ENCODE measurements around the gene DDHD1. TPM values are rescaled to one million over a fixed set of nuclear protein-coding genes. Genes with fewer than 3 reads are reported as not detected.
"Not testable (repeated sequence)": the region's sequence is repeated elsewhere in the genome, so short reads cannot be mapped to it uniquely, and the experiment has no call there.

The DDHD1 gene
- polyA plus RNA-seq, 1 experiment, result 16.7 TPM

DNA sequence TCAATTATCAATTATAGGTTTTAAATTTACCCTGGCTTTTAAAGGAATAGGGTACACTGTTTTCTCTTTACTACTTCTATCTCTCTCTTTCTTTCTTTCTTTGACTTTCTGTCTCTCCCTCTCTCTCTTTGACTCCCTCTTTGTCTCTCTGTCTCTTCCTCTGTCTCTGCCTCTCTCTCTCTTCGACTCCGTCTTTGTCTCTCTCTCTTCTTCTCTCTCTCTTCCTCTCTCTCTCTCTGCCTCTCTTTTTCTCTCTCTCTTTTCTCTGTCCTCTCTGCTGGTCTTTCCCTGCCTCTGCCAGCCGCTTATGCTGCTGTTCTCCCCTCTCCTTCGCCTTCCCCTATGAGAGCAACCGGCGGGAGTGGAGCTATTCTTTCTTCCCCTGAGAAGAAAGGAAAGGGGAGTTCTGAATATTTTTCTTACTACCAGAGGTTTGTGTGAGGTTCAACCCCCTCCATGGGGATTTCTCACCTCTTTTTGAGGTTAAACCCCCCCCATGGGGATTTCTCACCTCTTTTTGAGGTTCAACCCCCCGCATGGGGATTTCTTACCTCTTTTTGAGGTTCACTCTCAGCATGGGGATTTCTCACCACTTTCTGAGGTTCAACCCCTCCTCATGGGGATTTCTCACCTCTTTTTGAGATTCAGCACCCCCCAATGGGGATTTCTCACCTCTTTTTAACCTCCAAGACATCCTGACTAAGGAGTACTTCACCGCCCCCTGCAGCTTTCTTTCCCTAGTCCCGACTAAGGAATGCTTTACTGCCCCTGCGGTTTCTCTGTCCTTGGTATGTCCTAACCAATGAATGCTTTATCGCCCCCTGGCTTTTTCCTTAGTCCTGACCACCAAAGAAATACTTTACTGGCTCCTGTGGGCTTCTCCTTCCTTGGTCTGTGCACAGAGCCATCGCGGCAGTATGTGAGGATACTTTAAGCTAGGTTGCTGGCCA lies 27.4 kb upstream of the DDHD1 start:
- no peak overlapping the region for H3K27ac ChIP-seq (ENCODE audit: low read depth, low read length)
- ChIA-PET POLR2A (no interaction called here), CTCF (no interaction called here)
- no peak for DNase-seq (ENCODE audit: low read depth, low spot score)
- H3K4me3 ChIP-seq (ENCODE audit: low read depth, low read length), result no peak overlapping the region
- H3K9me3 ChIP-seq (ENCODE audit: control insufficient read depth, insufficient read depth, low read length), result no peaks in the 10 kb centered on the region
- peaks cover 16% of the 10 kb centered on the region for H3K27me3 ChIP-seq (ENCODE audit: control insufficient read depth, insufficient read depth, low read length)
- TF ChIP-seq, protein P1, sequence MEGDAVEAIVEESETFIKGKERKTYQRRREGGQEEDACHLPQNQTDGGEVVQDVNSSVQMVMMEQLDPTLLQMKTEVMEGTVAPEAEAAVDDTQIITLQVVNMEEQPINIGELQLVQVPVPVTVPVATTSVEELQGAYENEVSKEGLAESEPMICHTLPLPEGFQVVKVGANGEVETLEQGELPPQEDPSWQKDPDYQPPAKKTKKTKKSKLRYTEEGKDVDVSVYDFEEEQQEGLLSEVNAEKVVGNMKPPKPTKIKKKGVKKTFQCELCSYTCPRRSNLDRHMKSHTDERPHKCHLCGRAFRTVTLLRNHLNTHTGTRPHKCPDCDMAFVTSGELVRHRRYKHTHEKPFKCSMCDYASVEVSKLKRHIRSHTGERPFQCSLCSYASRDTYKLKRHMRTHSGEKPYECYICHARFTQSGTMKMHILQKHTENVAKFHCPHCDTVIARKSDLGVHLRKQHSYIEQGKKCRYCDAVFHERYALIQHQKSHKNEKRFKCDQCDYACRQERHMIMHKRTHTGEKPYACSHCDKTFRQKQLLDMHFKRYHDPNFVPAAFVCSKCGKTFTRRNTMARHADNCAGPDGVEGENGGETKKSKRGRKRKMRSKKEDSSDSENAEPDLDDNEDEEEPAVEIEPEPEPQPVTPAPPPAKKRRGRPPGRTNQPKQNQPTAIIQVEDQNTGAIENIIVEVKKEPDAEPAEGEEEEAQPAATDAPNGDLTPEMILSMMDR (IDR thresholded peaks at IDR 0.05; ENCODE audit: low read depth, low read length), result peak; percentile 34

DNA sequence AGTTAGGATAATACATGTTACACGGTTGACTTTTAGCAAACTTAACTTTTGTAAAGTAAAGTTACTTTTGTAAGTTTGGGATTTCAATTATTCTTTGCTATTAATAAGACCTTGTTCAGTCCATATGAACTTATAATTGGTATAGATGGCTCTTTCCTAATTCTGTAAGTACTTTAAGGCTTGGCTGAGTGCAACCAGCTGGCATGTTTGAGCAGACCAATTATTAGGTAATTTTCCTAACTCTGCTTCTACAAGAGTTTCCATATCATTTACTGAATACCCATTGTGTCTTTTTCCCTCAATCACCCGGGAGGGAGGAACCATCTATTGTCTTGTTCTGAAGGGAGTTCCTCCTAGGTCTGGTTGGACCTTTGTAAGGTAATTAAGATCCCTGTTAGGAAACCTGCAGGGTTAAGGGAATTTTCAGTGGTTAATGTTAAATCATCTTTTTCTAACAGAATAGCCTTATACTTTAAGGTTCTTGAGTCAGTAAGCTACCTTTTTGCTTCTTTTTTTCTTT lies 26.4 kb upstream of the DDHD1 start:
- peaks cover 16% of the 10 kb centered on the region for H3K27me3 ChIP-seq (ENCODE audit: control insufficient read depth, insufficient read depth, low read length)
- H3K9me3 ChIP-seq (ENCODE audit: control insufficient read depth, insufficient read depth, low read length); CTCF ChIA-PET; H3K4me3 ChIP-seq (ENCODE audit: low read depth, low read length); POLR2A ChIA-PET; DNase-seq (ENCODE audit: low read depth, low spot score); H3K27ac ChIP-seq (ENCODE audit: low read depth, low read length): not testable (repeated sequence)

DNA sequence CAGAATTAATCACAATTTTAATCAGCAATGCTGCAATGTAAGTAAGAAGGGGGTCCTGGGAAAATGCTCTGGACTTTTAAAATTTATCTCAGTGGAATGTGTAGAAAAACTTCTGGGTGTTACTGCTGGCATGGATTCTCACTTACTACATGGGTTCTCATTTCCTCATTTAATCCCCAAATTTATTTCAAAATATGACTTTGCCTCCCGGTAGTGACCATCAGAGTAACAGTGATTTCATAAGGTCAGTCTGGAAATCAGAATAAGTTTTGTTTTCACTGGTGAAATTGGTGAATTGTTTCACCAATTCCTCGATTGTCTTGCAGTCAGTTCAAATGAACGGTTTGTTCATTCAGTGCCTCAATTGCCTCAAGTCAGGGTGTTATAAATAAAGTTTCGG lies 22.3 kb upstream of the DDHD1 start:
- DNase-seq (ENCODE audit: low read depth, low spot score), result no peak
- Histone ChIP-seq H3K27ac (ENCODE audit: low read depth, low read length) (no peak overlapping the region), H3K9me3 (ENCODE audit: control insufficient read depth, insufficient read depth, low read length) (no peaks in the 10 kb centered on the region), H3K4me3 (ENCODE audit: low read depth, low read length) (no peak overlapping the region), H3K27me3 (ENCODE audit: control insufficient read depth, insufficient read depth, low read length) (peaks cover 6% of the 10 kb centered on the region)
- ChIA-PET CTCF (no interaction called here), POLR2A (no interaction called here)
- TF ChIP-seq, protein P1 (IDR thresholded peaks at IDR 0.05; ENCODE audit: low read depth, low read length), result no peak

DNA sequence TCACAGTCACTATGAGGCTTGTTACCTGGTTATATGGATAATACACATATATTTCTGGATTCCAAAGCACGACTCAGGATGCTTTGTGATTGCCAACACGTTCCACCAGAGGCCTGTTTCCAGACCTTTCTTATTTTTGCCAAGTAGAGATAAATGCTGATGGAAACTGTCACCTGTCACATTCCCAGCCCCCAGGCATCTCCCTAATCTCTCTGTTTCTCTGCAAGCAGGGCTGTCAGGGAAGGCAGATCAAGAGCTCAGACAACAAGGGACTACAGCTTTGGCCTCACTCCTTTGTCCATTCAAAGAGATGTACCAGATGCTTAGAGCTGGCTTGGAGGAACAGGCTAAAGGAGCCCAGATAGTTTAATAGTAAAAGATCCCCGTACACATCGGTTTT lies 21.8 kb upstream of the DDHD1 start:
- no peak for DNase-seq (ENCODE audit: low read depth, low spot score)
- ChIA-PET POLR2A (no interaction called here), CTCF (no interaction called here)
- TF ChIP-seq, protein P1 (IDR thresholded peaks at IDR 0.05; ENCODE audit: low read depth, low read length), result no peak
- Histone ChIP-seq H3K4me3 (ENCODE audit: low read depth, low read length) (no peak overlapping the region), H3K27ac (ENCODE audit: low read depth, low read length) (no peak overlapping the region), H3K27me3 (ENCODE audit: control insufficient read depth, insufficient read depth, low read length) (peaks cover 5% of the 10 kb centered on the region), H3K9me3 (ENCODE audit: control insufficient read depth, insufficient read depth, low read length) (no peaks in the 10 kb centered on the region)

DNA sequence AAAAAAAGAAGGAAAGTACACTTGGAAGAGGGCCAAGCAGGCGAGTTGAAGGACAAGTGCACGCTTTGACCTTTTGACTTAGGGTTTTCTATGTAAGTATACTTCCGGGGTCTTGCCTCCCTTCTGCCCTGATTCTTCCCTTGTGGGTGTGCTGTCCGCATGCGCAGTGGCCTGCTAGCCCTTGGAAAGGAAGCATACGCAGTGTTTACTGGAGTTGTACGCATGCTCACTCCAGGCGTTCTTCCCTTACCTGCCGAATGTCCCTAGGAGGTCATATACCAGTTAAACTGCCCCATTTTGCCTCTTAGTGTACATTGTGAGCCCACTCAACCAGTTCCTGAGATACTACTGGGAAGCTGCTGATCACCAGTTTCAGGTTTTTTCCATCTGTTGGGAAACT lies 15.7 kb upstream of the DDHD1 start:
- no peaks in the 10 kb centered on the region; the same call in 1 of the 2 replicates for H3K9me3 ChIP-seq (ENCODE audit: control insufficient read depth, insufficient read depth, low read length)
- H3K27me3 ChIP-seq (ENCODE audit: control insufficient read depth, insufficient read depth, low read length), result no peaks in the 10 kb centered on the region
- ChIA-PET CTCF (no interaction called here), POLR2A (no interaction called here)
- H3K27ac ChIP-seq (ENCODE audit: low read depth, low read length), result no peak overlapping the region
- TF ChIP-seq, protein P1 (IDR thresholded peaks at IDR 0.05; ENCODE audit: low read depth, low read length), result no peak
- H3K4me3 ChIP-seq (ENCODE audit: low read depth, low read length), result no peak overlapping the region
- no peak for DNase-seq (ENCODE audit: low read depth, low spot score)

All from AG04450 (cell line).